ENCODE measurements around the gene PTPRG.

The PTPRG gene

GRCh38 chr3:62332017-62332416, 770.6 kb downstream of the PTPRG start:
- DNase-seq, result no peak

GRCh38 chr3:62332835-62333244, 771.5 kb downstream of the PTPRG start:
- DNase-seq, result no peak

GRCh38 chr3:62335196-62335595, 773.8 kb downstream of the PTPRG start:
- no peak for DNase-seq

GRCh38 chr3:62343755-62344154, 782.4 kb downstream of the PTPRG start:
- DNase-seq, result no peak
